A673 (cell line): ENCODE measurements around the gene CELA2B. TPM values are rescaled to one million over a fixed set of nuclear protein-coding genes. Genes with fewer than 3 reads are reported as not detected.

Source experiments
- BruUV-seq: library from RNA; stranded (reverse); fragments of 400-500 nt; replicated peaks from 2 replicates; lab custom pipeline; 2021; lab: Mats Ljungman, UMichigan
- CTCF ChIA-PET: fragments of 300-600 bp; sonication (Branson Sonifier 250); formaldehyde crosslinking; loops from one replicate; lab custom pipeline; 2022; ENCODE audit warnings: antibody characterized with exemption; lab: Charles Lee
- POLR2A ChIA-PET: fragments of 300-600 bp; sonication (Branson Sonifier 250); formaldehyde crosslinking; loops from one replicate; lab custom pipeline; 2022; ENCODE audit warnings: antibody characterized with exemption; ENCODE audit not compliant: low non-redundant PET; lab: Charles Lee
- DNase-seq: peaks from one replicate; pipeline ENCODE4 v3.0.0-alpha.2; 2015; ENCODE audit warnings: low spot score
- H3K27ac ChIP-seq: fragments of 200-600 bp; sonication (generic); 2 replicates; pipeline ENCODE4 v1.5.1; 2016; ENCODE audit warnings: mixed run types, low read depth, mild to moderate bottlenecking, mixed read lengths, antibody characterized with exemption, low read length; ENCODE audit not compliant: poor library complexity, severe bottlenecking
- H3K27me3 ChIP-seq: fragments of 200-600 bp; sonication (generic); replicated peaks from 2 replicates; pipeline ENCODE4 v1.6.1; 2017; ENCODE audit warnings: mixed run types, low read depth, mild to moderate bottlenecking, mixed read lengths, antibody characterized with exemption, low read length; ENCODE audit not compliant: insufficient read depth, poor library complexity
- H3K36me3 ChIP-seq: fragments of 200-600 bp; sonication (generic); 2 replicates; pipeline ENCODE4 v1.6.1; 2016; ENCODE audit warnings: mixed run types, mild to moderate bottlenecking, mixed read lengths, antibody characterized with exemption, low read length; ENCODE audit not compliant: insufficient read depth, poor library complexity, severe bottlenecking
- H3K4me1 ChIP-seq: fragments of 200-600 bp; sonication (generic); 2 replicates; pipeline ENCODE4 v1.6.1; 2017; ENCODE audit warnings: mixed run types, mild to moderate bottlenecking, mixed read lengths, antibody characterized with exemption, low read length; ENCODE audit not compliant: insufficient read depth, poor library complexity, severe bottlenecking
- H3K4me3 ChIP-seq: fragments of 200-600 bp; sonication (generic); 2 replicates; pipeline ENCODE4 v1.5.1; 2016; ENCODE audit warnings: low read depth, mixed run types, mild to moderate bottlenecking, mixed read lengths, low read length; ENCODE audit not compliant: poor library complexity, severe bottlenecking
- H3K9me3 ChIP-seq: fragments of 200-600 bp; sonication (generic); 2 replicates; pipeline ENCODE4 v1.6.1; 2016; ENCODE audit warnings: mixed run types, low read depth, mild to moderate bottlenecking, mixed read lengths, antibody characterized with exemption, low read length; ENCODE audit not compliant: poor library complexity, severe bottlenecking
- EZH2 ChIP-seq: fragments of 200-600 bp; sonication (generic); IDR thresholded peaks from 2 replicates; pipeline ENCODE4 v1.6.1; 2017; ENCODE audit warnings: borderline replicate concordance, low read depth, mild to moderate bottlenecking, mixed read lengths, antibody characterized with exemption, low read length; ENCODE audit not compliant: poor library complexity, severe bottlenecking
- intact Hi-C: fragments of 100-400 bp; cut with micrococcal nuclease; formaldehyde crosslinking; loops from one replicate; pipeline ENCODE4 v1.10.0; 2022; ENCODE audit not compliant: unreplicated experiment
- total RNA-seq: library from RNA; stranded (reverse); gene quantifications from 2 replicates; pipeline ENCODE4 v1.2.3, GENCODE V29; 2021
- TF ChIP-seq, protein P1 (sequence below): fragments of 300-800, 200-600 bp; sonication (generic); conservative IDR thresholded peaks from 2 replicates; pipeline ENCODE4 v1.5.1; 2017; ENCODE audit warnings: low read depth, mild to moderate bottlenecking, antibody characterized with exemption, low read length, moderate library complexity, mixed read lengths

Gene CELA2B
- total RNA-seq, 1 experiment from 2014 or later, result not detected

DNA sequence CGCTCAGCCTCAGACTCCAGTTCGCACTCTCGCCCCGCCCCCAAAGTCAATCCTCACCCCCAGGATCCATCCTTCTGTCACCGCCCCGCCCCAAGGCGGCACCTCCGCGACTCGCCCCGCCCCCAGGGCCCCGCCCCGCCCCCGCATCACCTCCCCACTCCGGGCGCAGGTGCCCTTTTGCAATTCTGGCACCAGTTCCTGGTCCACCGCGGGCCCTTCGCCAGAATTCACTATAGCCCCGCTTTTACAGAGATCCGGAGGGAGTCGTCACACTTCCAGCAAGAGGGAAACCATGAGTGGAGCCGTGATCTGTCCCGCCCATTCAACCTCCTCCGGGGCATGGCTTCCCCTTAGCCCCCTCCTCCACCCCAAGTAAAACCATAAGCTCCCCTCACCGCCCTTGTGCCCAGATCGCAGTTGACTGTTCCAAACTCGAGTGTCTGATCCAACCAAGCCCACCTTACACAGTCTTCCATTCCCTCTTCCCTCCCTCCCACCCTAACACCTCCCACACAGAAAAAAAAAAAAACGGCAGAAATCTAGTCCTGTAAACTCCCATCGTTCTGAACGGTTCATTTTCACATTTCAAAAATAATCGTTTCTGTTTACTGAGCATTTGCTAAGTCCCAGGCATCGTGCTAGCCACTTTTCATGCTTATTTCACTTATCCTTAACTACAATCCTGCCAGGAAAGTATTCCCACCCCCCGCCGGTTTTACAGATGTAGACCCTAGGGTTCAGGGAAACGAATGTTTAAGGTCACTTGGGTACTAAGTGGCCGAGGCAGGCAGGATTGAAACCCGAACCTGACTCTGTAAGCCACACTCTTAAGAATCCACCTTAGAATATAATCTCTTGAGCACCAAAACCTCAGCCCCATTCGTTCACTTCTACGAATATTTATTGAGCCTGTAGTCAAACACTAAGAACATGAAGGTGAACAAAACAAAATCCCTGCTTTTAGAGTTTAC, 49.4 kb downstream of the CELA2B start:
- peak overlapping the region; percentile 93 for H3K4me3 ChIP-seq
- CTCF ChIA-PET, result no interaction called here
- peak; percentile 14 for DNase-seq
- H3K36me3 ChIP-seq, result no peaks in the 10 kb centered on the region
- intact Hi-C loops, result no loop called here
- POLR2A ChIA-PET, result interaction anchor here (0.7 kb wide), 1 partner anchor 555 kb away, joined by 16 read pairs; no protein-coding TSS in a partner anchor
- H3K9me3 ChIP-seq, result no peaks in the 10 kb centered on the region
- no peaks in the 10 kb centered on the region for H3K27me3 ChIP-seq
- peaks cover 14% of the 10 kb centered on the region for H3K4me1 ChIP-seq
- no TSS peak for BruUV-seq
- TF ChIP-seq EZH2, result no peak
- H3K27ac ChIP-seq, result peak overlapping the region; percentile 4

- DNase-seq, result no peak
- intact Hi-C loops, result no loop called here
- ChIA-PET CTCF (no interaction called here), POLR2A (interaction anchor here (0.6 kb wide), 1 partner anchor 437 kb away, joined by 4 read pairs; no protein-coding TSS in a partner anchor)
- Histone ChIP-seq H3K4me1 (peaks cover 14% of the 10 kb centered on the region), H3K9me3 (no peaks in the 10 kb centered on the region), H3K27ac (peak overlapping the region; percentile 4), H3K4me3 (peak overlapping the region; percentile 93), H3K36me3 (no peaks in the 10 kb centered on the region), H3K27me3 (no peaks in the 10 kb centered on the region)
- no TSS peak for BruUV-seq
- TF ChIP-seq, protein P1, sequence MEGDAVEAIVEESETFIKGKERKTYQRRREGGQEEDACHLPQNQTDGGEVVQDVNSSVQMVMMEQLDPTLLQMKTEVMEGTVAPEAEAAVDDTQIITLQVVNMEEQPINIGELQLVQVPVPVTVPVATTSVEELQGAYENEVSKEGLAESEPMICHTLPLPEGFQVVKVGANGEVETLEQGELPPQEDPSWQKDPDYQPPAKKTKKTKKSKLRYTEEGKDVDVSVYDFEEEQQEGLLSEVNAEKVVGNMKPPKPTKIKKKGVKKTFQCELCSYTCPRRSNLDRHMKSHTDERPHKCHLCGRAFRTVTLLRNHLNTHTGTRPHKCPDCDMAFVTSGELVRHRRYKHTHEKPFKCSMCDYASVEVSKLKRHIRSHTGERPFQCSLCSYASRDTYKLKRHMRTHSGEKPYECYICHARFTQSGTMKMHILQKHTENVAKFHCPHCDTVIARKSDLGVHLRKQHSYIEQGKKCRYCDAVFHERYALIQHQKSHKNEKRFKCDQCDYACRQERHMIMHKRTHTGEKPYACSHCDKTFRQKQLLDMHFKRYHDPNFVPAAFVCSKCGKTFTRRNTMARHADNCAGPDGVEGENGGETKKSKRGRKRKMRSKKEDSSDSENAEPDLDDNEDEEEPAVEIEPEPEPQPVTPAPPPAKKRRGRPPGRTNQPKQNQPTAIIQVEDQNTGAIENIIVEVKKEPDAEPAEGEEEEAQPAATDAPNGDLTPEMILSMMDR, result no peak
- no peak for TF ChIP-seq EZH2
Measured at GRCh38 chr1:15526021-15526489, 50.2 kb downstream of the CELA2B start.

DNA sequence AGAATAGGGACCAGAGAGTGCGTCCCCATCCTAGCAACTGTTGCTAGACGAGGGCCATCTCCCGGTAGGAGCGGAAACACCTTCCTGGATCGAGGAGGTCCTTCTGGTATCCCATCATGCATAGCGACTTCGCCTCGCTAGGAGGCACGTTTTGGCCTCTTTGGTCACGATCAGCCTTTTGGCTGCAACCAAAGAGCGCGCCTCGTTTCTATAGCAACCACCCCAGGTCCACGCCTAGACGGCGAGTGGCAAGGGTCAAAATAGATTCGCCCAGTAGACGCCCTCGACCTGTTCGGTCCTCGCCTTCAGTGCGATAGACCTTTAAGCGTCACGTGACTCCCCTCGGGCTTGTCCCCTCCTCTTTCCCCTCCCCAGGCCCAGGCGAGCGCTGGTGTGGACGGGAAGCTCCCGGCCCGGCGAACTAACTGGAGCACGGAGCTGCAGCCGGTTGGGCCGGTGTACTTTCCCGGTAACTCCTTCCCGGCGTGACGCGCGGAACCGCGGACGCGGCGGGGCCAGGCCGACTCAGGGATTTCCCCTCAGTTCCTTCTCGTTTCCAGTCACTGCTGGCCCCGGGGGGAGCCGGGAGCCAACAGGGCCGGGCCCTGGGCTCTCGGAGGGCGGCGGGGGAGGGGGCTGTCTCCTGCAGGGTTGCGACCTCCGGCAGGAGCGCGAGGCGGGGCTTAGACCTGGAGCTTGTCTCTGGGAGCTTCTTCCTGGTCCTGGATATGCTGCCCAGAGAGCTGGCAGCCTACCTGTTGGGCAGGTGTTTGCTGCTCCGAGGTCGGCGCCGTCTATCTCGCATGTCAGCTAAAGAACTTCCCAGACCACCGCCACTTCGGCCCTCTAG, 50.8 kb downstream of the CELA2B start, which contains the start of gene DNAJC16:
TSS of gene DNAJC16 (plus strand) at position 359 of the 850 bp plus-strand sequence. CDS start 2,258 bp downstream, outside the sequence.
- no peaks in the 10 kb centered on the region for H3K36me3 ChIP-seq
- BruUV-seq, result no TSS peak
- intact Hi-C loops, result no loop called here
- H3K9me3 ChIP-seq, result no peaks in the 10 kb centered on the region
- H3K27ac ChIP-seq, result peak within 1 kb of the TSS; percentile 83
- ChIA-PET CTCF (no interaction called here), POLR2A (interaction anchor here (0.6 kb wide), 2 partner anchors 116 to 436 kb away, joined by 4 read pairs; no protein-coding TSS in a partner anchor)
- peaks cover 14% of the 10 kb centered on the region for H3K4me1 ChIP-seq
- peak; percentile 100 for DNase-seq
- no peaks in the 10 kb centered on the region for H3K27me3 ChIP-seq
- TF ChIP-seq EZH2, result no peak
- TF ChIP-seq, protein P1, result peak; percentile 31; the same call in 1 of the 2 replicates
- H3K4me3 ChIP-seq, result peak within 1 kb of the TSS; percentile 93
